ENCODE results near the gene MMP25. TPM values are rescaled to one million over a fixed set of nuclear protein-coding genes. Genes with fewer than 3 reads are reported as not detected.

Gene MMP25
- total and polyA plus RNA-seq, 2 experiments from 2014 or later = 0.16 TPM; not detected in 1

GRCh38 chr16:3012246-3012645, 34.1 kb upstream of the MMP25 start:
- Histone ChIP-seq H3K27me3 (replicated peaks; ENCODE audit: insufficient read depth) (peaks cover 13% of the 10 kb centered on the region; the same call in 1 of the 2 replicates), H3K9me2 (ENCODE audit: insufficient read depth) (no peaks in the 10 kb centered on the region), H3K36me3 (ENCODE audit: low read depth) (no peaks in the 10 kb centered on the region), H2AFZ (no peak overlapping the region), H3F3A (ENCODE audit: insufficient read depth) (no peaks in the 10 kb centered on the region), H3K9ac (no peak overlapping the region), H3K4me1 (ENCODE audit: insufficient read depth) (peaks cover 6% of the 10 kb centered on the region; the same call in 1 of the 2 replicates), H3K4me2 (ENCODE audit: unreplicated experiment) (no peak overlapping the region), H3K4me3 (no peak overlapping the region), H3K79me2 (ENCODE audit: insufficient read depth) (no peaks in the 10 kb centered on the region), H3K27ac (no peak overlapping the region), H4K20me1 (ENCODE audit: insufficient read depth) (no peaks in the 10 kb centered on the region), H3K9me3 (ENCODE audit: low read depth) (no peaks in the 10 kb centered on the region)
- in situ Hi-C loops (cut with MboI) = no loop called here
- 7 to 11% methylated on average over 17 to 19 of the region's 19 CpGs for WGBS, 2 experiments (ENCODE audit: low coverage in 1 of 2, low lambda C conversion rate in 2 of 2, missing lambda C conversion rate in 2 of 2)
- TF ChIP-seq EZH2phosphoT487 (IDR thresholded peaks at IDR 0.05; ENCODE audit: insufficient read depth, low read depth) (no peak), EZH2 (IDR thresholded peaks at IDR 0.05; ENCODE audit: insufficient read depth, poor library complexity, severe bottlenecking) (peak; percentile 53)
- DNase-seq = no peak

GRCh38 chr16:3012828-3013420, 33.4 kb upstream of the MMP25 start, which contains the start of gene CLDN9:
Gene CLDN9 (plus strand): TSS chr16:3012923. CDS start chr16:3013363, 440 bp downstream.
- Histone ChIP-seq H3K36me3 (ENCODE audit: low read depth) (no peaks in the 10 kb centered on the region), H3K79me2 (ENCODE audit: insufficient read depth) (no peaks in the 10 kb centered on the region), H3K4me3 (no peak within 1 kb of the TSS), H3K27me3 (replicated peaks; ENCODE audit: insufficient read depth) (peaks cover 13% of the 10 kb centered on the region; the same call in 1 of the 2 replicates), H3K4me1 (ENCODE audit: insufficient read depth) (peaks cover 6% of the 10 kb centered on the region; the same call in 1 of the 2 replicates), H3K27ac (no peak within 1 kb of the TSS), H3F3A (ENCODE audit: insufficient read depth) (no peaks in the 10 kb centered on the region), H4K20me1 (ENCODE audit: insufficient read depth) (no peaks in the 10 kb centered on the region), H3K4me2 (ENCODE audit: unreplicated experiment) (no peak within 1 kb of the TSS), H2AFZ (no peak within 1 kb of the TSS), H3K9me3 (ENCODE audit: low read depth) (no peaks in the 10 kb centered on the region), H3K9ac (no peak within 1 kb of the TSS), H3K9me2 (ENCODE audit: insufficient read depth) (no peaks in the 10 kb centered on the region)
- TF ChIP-seq EZH2 (IDR thresholded peaks at IDR 0.05; ENCODE audit: insufficient read depth, poor library complexity, severe bottlenecking) (no peak), EZH2phosphoT487 (IDR thresholded peaks at IDR 0.05; ENCODE audit: insufficient read depth, low read depth) (no peak)
- DNase-seq = peak; percentile 58
- 15 to 16% methylated on average over 27 of the region's 27 CpGs for WGBS, 2 experiments (ENCODE audit: low coverage in 1 of 2, low lambda C conversion rate in 2 of 2, missing lambda C conversion rate in 2 of 2)
- in situ Hi-C loops (cut with MboI) = no loop called here

GRCh38 chr16:3013491-3013951, 32.8 kb upstream of the MMP25 start:
- no peak for DNase-seq
- TF ChIP-seq EZH2phosphoT487 (IDR thresholded peaks at IDR 0.05; ENCODE audit: insufficient read depth, low read depth) = no peak
- no peak for TF ChIP-seq EZH2 (IDR thresholded peaks at IDR 0.05; ENCODE audit: insufficient read depth, poor library complexity, severe bottlenecking)
- H3K27me3 ChIP-seq (replicated peaks; ENCODE audit: insufficient read depth) = peaks cover 13% of the 10 kb centered on the region; the same call in 1 of the 2 replicates
- no peaks in the 10 kb centered on the region for H4K20me1 ChIP-seq (ENCODE audit: insufficient read depth)
- no peak overlapping the region for H3K4me3 ChIP-seq
- 28 to 29% methylated on average over 17 of the region's 27 CpGs for WGBS, 2 experiments (ENCODE audit: low coverage in 1 of 2, low lambda C conversion rate in 2 of 2, missing lambda C conversion rate in 2 of 2)
- no peak overlapping the region for H3K9ac ChIP-seq
- H3K27ac ChIP-seq = no peak overlapping the region
- H3F3A ChIP-seq (ENCODE audit: insufficient read depth) = no peaks in the 10 kb centered on the region
- H3K4me1 ChIP-seq (ENCODE audit: insufficient read depth) = peaks cover 6% of the 10 kb centered on the region; the same call in 1 of the 2 replicates
- no peaks in the 10 kb centered on the region for H3K36me3 ChIP-seq (ENCODE audit: low read depth)
- H3K4me2 ChIP-seq (ENCODE audit: unreplicated experiment) = no peak overlapping the region
- no peaks in the 10 kb centered on the region for H3K9me3 ChIP-seq (ENCODE audit: low read depth)
- H2AFZ ChIP-seq = no peak overlapping the region
- no peaks in the 10 kb centered on the region for H3K9me2 ChIP-seq (ENCODE audit: insufficient read depth)
- no peaks in the 10 kb centered on the region for H3K79me2 ChIP-seq (ENCODE audit: insufficient read depth)
- in situ Hi-C loops (cut with MboI) = no loop called here

GRCh38 chr16:3013998-3014690, 32.2 kb upstream of the MMP25 start:
- no peaks in the 10 kb centered on the region for H4K20me1 ChIP-seq (ENCODE audit: insufficient read depth)
- no peak overlapping the region for H3K4me3 ChIP-seq
- peaks cover 6% of the 10 kb centered on the region; the same call in 1 of the 2 replicates for H3K4me1 ChIP-seq (ENCODE audit: insufficient read depth)
- DNase-seq = no peak
- in situ Hi-C loops (cut with MboI) = no loop called here
- TF ChIP-seq EZH2phosphoT487 (IDR thresholded peaks at IDR 0.05; ENCODE audit: insufficient read depth, low read depth) = no peak
- TF ChIP-seq EZH2 (IDR thresholded peaks at IDR 0.05; ENCODE audit: insufficient read depth, poor library complexity, severe bottlenecking) = no peak
- H3K4me2 ChIP-seq (ENCODE audit: unreplicated experiment) = no peak overlapping the region
- H3K36me3 ChIP-seq (ENCODE audit: low read depth) = no peaks in the 10 kb centered on the region
- WGBS, 2 experiments (ENCODE audit: low coverage in 1 of 2, low lambda C conversion rate in 2 of 2, missing lambda C conversion rate in 2 of 2) = 41 to 43% methylated on average over 10 to 12 of the region's 12 CpGs
- no peaks in the 10 kb centered on the region for H3K9me2 ChIP-seq (ENCODE audit: insufficient read depth)
- H3K27ac ChIP-seq = no peak overlapping the region
- no peaks in the 10 kb centered on the region for H3K9me3 ChIP-seq (ENCODE audit: low read depth)
- H3K79me2 ChIP-seq (ENCODE audit: insufficient read depth) = no peaks in the 10 kb centered on the region
- H2AFZ ChIP-seq = no peak overlapping the region
- H3K27me3 ChIP-seq (replicated peaks; ENCODE audit: insufficient read depth) = peaks cover 13% of the 10 kb centered on the region; the same call in 1 of the 2 replicates
- H3K9ac ChIP-seq = no peak overlapping the region
- H3F3A ChIP-seq (ENCODE audit: insufficient read depth) = no peaks in the 10 kb centered on the region

Measured in GM23248 (cell line).